Parietal lobe (tissue), 2 donors: ENCODE data around the gene ARL8B. TPM values are rescaled to one million over a fixed set of nuclear protein-coding genes. Genes with fewer than 3 reads are reported as not detected.

ENCODE experiments used
- small RNA-seq: library from RNA; depleted of rRNA; stranded (forward); fragments of <200 nt; gene quantifications from one replicate; pipeline ENCODE3, GENCODE V24; 2014; ENCODE audit warnings: low replicate concordance
- total RNA-seq: library from RNA; depleted of rRNA; stranded (reverse); fragments of >200 nt; gene quantifications from one replicate; pipeline ENCODE4 v1.2.3, GENCODE V29; 2014

ARL8B gene
- total RNA-seq, result 65.7 TPM

GRCh38 chr3:5122030-5122740 lies at the start of gene ARL8B:
Gene ARL8B, plus strand, starts transcription at chr3:5122292. Its CDS starts 174 bp downstream, at chr3:5122466.

GRCh38 chr3:5187156-5187919 lies 65.2 kb downstream of the ARL8B start, which contains the start of gene EDEM1:
Gene EDEM1, plus strand, starts transcription at chr3:5187707. Its CDS starts 99 bp downstream, at chr3:5187806.

Small RNA genes within 50 kb of the gene (small RNA-seq; reads per million reads assigned to genes)
- not detected for gene AC090955.1
- gene RF00019, result not detected

Other genes with a start within 250 kb of the ARL8B start
- 5.6 TPM for gene BHLHE40, start 142.9 kb upstream of the ARL8B start, total RNA-seq
- 16.9 TPM for gene EDEM1, start 65.4 kb downstream of the ARL8B start, total RNA-seq